GM23338 (cell line): ENCODE data around the gene CNTNAP5. TPM values are rescaled to one million over a fixed set of nuclear protein-coding genes. Genes with fewer than 3 reads are reported as not detected.

Experiments
- ATAC-seq: fragments of 200-7000 bp; cut with Tn5 transposase; 3 replicates; pipeline ENCODE4 v1.9.1; 2020
- DNase-seq: peaks from one replicate; pipeline ENCODE4 v3.0.0-alpha.2; 2015; ENCODE audit warnings: low spot score
- H2AFZ ChIP-seq: fragments of 200-600 bp; sonication (generic); 2 replicates; pipeline ENCODE4 v1.8.0; 2016; ENCODE audit warnings: antibody characterized with exemption, mild to moderate bottlenecking, moderate library complexity
- H3F3A ChIP-seq: fragments of 200-600 bp; sonication (generic); replicated peaks from 2 replicates; pipeline ENCODE4 v1.8.0; 2017; ENCODE audit warnings: antibody characterized with exemption, mixed run types, low read depth
- H3K27ac ChIP-seq: fragments of 200-600 bp; sonication (generic); 2 replicates; pipeline ENCODE4 v1.6.1; 2016; ENCODE audit warnings: low read depth
- H3K27me3 ChIP-seq: fragments of 200-600 bp; sonication (generic); 2 replicates; pipeline ENCODE4 v1.8.0; 2016; ENCODE audit warnings: mild to moderate bottlenecking, mixed run types, moderate library complexity; ENCODE audit not compliant: insufficient read depth
- H3K36me3 ChIP-seq: fragments of 200-600 bp; sonication (generic); 2 replicates; pipeline ENCODE4 v1.8.0; 2016; ENCODE audit warnings: mild to moderate bottlenecking; ENCODE audit not compliant: insufficient read depth
- H3K4me1 ChIP-seq: fragments of 200-600 bp; sonication (generic); 2 replicates; pipeline ENCODE4 v1.8.0; 2016; ENCODE audit warnings: mild to moderate bottlenecking, moderate library complexity; ENCODE audit not compliant: insufficient read depth
- H3K4me2 ChIP-seq: fragments of 200-600 bp; sonication (generic); 2 replicates; pipeline ENCODE4 v1.7.1; 2017; ENCODE audit warnings: mixed run types
- H3K4me3 ChIP-seq: fragments of 200-600 bp; sonication (generic); 2 replicates; pipeline ENCODE4 v1.6.1; 2016; ENCODE audit warnings: mixed run types
- H3K79me2 ChIP-seq: fragments of 200-600 bp; sonication (generic); replicated peaks from 2 replicates; pipeline ENCODE4 v1.8.0; 2017; ENCODE audit warnings: mild to moderate bottlenecking; ENCODE audit not compliant: insufficient read depth
- H3K9me2 ChIP-seq: fragments of 200-600 bp; sonication (generic); 2 replicates; pipeline ENCODE4 v1.8.0; 2017; ENCODE audit not compliant: insufficient read depth
- H4K20me1 ChIP-seq: fragments of 200-600 bp; sonication (generic); replicated peaks from 2 replicates; pipeline ENCODE4 v1.8.0; 2017; ENCODE audit warnings: mild to moderate bottlenecking; ENCODE audit not compliant: insufficient read depth
- H3K27ac Mint-ChIP-seq: 2 replicates; pipeline ENCODE4 v1.8.0; 2020; ENCODE audit warnings: inconsistent platforms, mild to moderate bottlenecking, moderate library complexity, mixed read lengths
- H3K27me3 Mint-ChIP-seq: 3 replicates; pipeline ENCODE4 v1.8.0; 2022; ENCODE audit warnings: low read depth, mild to moderate bottlenecking, moderate library complexity, mixed read lengths, inconsistent platforms; ENCODE audit not compliant: insufficient read depth, poor library complexity
- H3K36me3 Mint-ChIP-seq: 3 replicates; pipeline ENCODE4 v1.8.0; 2021; ENCODE audit warnings: low read depth, mild to moderate bottlenecking, inconsistent platforms, moderate library complexity, mixed read lengths
- H3K4me1 Mint-ChIP-seq: 3 replicates; pipeline ENCODE4 v1.8.0; 2020; ENCODE audit warnings: mild to moderate bottlenecking, inconsistent platforms, mixed read lengths
- H3K4me3 Mint-ChIP-seq: 3 replicates; pipeline ENCODE4 v1.8.0; 2021; ENCODE audit warnings: moderate library complexity, mild to moderate bottlenecking, inconsistent platforms, mixed read lengths
- H3K9me3 Mint-ChIP-seq: 3 replicates; pipeline ENCODE4 v1.8.0; 2020; ENCODE audit warnings: moderate library complexity, mild to moderate bottlenecking, inconsistent platforms, mixed read lengths
- CREB1 ChIP-seq: fragments of 250-450 bp; sonication (Bioruptor Pico); IDR thresholded peaks from 2 replicates; pipeline ENCODE4 v1.5.0; 2020; ENCODE audit warnings: low read depth, mild to moderate bottlenecking, moderate library complexity
- CTCF ChIP-seq, 2 experiments: fragments of 200-600 bp in 1 of 2; sonication (generic) in 1 of 2; conservative IDR thresholded peaks; 2 replicates each; pipeline versions ENCODE4 v1.5.1 to v1.6.1; 2016 to 2017; ENCODE audit warnings: antibody characterized with exemption in 2 of 2, low read depth in 2 of 2, mild to moderate bottlenecking in 2 of 2, moderate library complexity in 1 of 2
- ETS1 ChIP-seq: IDR thresholded peaks from 2 replicates; pipeline ENCODE4 v1.6.1; 2016; ENCODE audit warnings: antibody characterized with exemption
- EZH2 ChIP-seq: fragments of 200-600 bp; sonication (generic); IDR thresholded peaks from one replicate; pipeline ENCODE4 v1.8.0; 2017; ENCODE audit warnings: antibody characterized with exemption, mild to moderate bottlenecking, low read depth; ENCODE audit not compliant: unreplicated experiment
- EZH2phosphoT487 ChIP-seq: fragments of 200-600 bp; sonication (generic); IDR thresholded peaks from one replicate; pipeline ENCODE4 v1.8.1; 2018; ENCODE audit warnings: antibody characterized with exemption; ENCODE audit not compliant: unreplicated experiment
- JUNB ChIP-seq: IDR thresholded peaks from one replicate; pipeline ENCODE4 v1.6.1; 2016; ENCODE audit warnings: antibody characterized with exemption; ENCODE audit not compliant: unreplicated experiment
- NANOG ChIP-seq: IDR thresholded peaks from 2 replicates; pipeline ENCODE4 v1.6.1; 2016; ENCODE audit warnings: antibody characterized with exemption, borderline replicate concordance
- POLR2AphosphoS5 ChIP-seq: IDR thresholded peaks from 2 replicates; pipeline ENCODE4 v1.6.1; 2016; ENCODE audit warnings: antibody characterized with exemption, low read depth
- REST ChIP-seq: IDR thresholded peaks from one replicate; pipeline ENCODE4 v1.6.1; 2018; ENCODE audit warnings: antibody characterized with exemption; ENCODE audit not compliant: unreplicated experiment
- STAT1 ChIP-seq: IDR thresholded peaks from one replicate; pipeline ENCODE4 v1.6.1; 2016; ENCODE audit warnings: antibody characterized with exemption; ENCODE audit not compliant: unreplicated experiment
- ZNF114 ChIP-seq: fragments of 250-450 bp; sonication (Bioruptor Pico); IDR thresholded peaks from 2 replicates; pipeline ENCODE4 v1.5.0; 2020; ENCODE audit warnings: mild to moderate bottlenecking, moderate library complexity
- ZNF331 ChIP-seq: fragments of 250-450 bp; sonication (Bioruptor Pico); IDR thresholded peaks from 2 replicates; pipeline ENCODE4 v1.5.0; 2020; ENCODE audit warnings: low read depth, mild to moderate bottlenecking, moderate library complexity
- ZNF462 ChIP-seq: fragments of 250-450 bp; sonication (Bioruptor Pico); IDR thresholded peaks from 2 replicates; pipeline ENCODE4 v1.5.0; 2020; ENCODE audit warnings: mild to moderate bottlenecking, moderate library complexity
- polyA plus RNA-seq: library from polyadenylated mRNA; unstranded; fragments of >200 nt; fragmentation: Nextera tagmentation; extraction: Ambion mirVana; gene quantifications from 2 replicates; pipeline ENCODE4 v1.2.1, GENCODE V29; 2016
- total RNA-seq: library from RNA; depleted of rRNA; stranded (reverse); fragments of >200 nt; shearing (Covaris generic); gene quantifications from 2 replicates; pipeline ENCODE4 v1.2.3, GENCODE V29; 2014

CNTNAP5 gene
- total and polyA plus RNA-seq, 2 experiments from 2014 or later = 0.49 to 0.50 TPM

GRCh38 chr2:124049136-124049535 is 24.0 kb downstream of the CNTNAP5 start:
- TF ChIP-seq ETS1 (no peak), NANOG (no peak), JUNB (no peak), ZNF462 (no peak), EZH2phosphoT487 (no peak), STAT1 (no peak), ZNF114 (CRISPR knock-in tag) (no peak), EZH2 (no peak), ZNF331 (no peak), POLR2AphosphoS5 (no peak), CREB1 (CRISPR knock-in tag) (no peak), REST (no peak), CTCF (conservative IDR thresholded peaks at IDR 0.05; ENCODE audit: low read depth in 2 of 2) (no peak)
- H4K20me1 ChIP-seq = no peaks in the 10 kb centered on the region
- H3K79me2 ChIP-seq = no peaks in the 10 kb centered on the region
- no peak overlapping the region for H3K4me3 ChIP-seq
- H3K9me2 ChIP-seq = peaks cover 9% of the 10 kb centered on the region
- H3K27me3 Mint-ChIP-seq = peaks cover 7% of the 10 kb centered on the region
- H3K36me3 ChIP-seq = no peaks in the 10 kb centered on the region
- DNase-seq (no peak), ATAC-seq (no peak)
- no peak overlapping the region for H2AFZ ChIP-seq
- peaks cover 37% of the 10 kb centered on the region for H3K4me1 Mint-ChIP-seq
- H3K4me3 Mint-ChIP-seq = no peak overlapping the region
- H3K27me3 ChIP-seq = no peaks in the 10 kb centered on the region
- no peaks in the 10 kb centered on the region for H3K9me3 Mint-ChIP-seq
- peaks cover 8% of the 10 kb centered on the region; the same call in 2 of the 3 replicates for H3K36me3 Mint-ChIP-seq
- peaks cover 40% of the 10 kb centered on the region for H3K4me1 ChIP-seq
- no peak overlapping the region for H3K27ac Mint-ChIP-seq
- H3F3A ChIP-seq = 0 out of 2 replicates have a peak, but pooled peaks cover 3% of the 10 kb centered on the region
- no peak overlapping the region for H3K4me2 ChIP-seq
- no peak overlapping the region for H3K27ac ChIP-seq
